ENCODE measurements around the gene EP400.

The EP400 gene

DNA sequence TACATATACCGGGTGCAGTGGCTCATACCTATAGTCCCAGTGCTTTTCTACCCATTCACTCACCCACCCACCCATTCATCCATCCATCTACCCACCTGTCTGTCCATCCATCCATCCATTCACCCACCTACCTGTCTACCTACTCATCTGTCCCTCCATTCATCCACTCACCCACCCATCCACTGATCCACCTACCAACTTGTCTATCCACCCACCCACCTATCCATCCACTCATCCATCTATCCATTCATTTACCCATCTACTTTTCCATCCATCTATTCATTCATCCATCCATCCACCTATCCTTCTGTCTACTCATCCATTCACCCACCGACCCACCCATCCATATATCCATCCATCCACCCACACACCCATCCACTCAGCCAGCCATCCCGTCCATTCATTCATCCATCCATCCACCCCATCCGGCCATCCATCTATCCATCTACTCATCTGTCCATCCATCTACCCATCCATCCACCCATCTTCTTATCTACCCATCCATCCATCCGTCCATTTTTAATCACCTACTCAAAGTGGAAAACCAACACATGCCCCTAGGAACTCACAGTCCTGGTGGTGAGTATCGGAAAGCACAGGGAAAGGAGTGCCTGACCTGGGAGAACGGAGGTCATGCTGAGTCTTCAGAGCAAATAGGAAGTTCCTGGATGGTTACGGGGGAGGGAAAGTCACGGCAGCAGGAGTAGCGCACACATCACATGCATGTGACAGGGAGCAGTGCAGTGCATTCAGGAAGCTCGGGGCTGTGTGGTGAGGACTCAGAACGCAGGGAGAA is 174.4 kb downstream of the EP400 start:
- no peak for DNase-seq
- H3K9me3 ChIP-seq (ENCODE audit: severe bottlenecking): peaks cover 5% of the 10 kb centered on the region
- no peaks in the 10 kb centered on the region for H3K27me3 ChIP-seq (ENCODE audit: insufficient read depth, low read depth, severe bottlenecking)
- H3K27ac ChIP-seq: no peak overlapping the region
- H3K4me3 ChIP-seq (ENCODE audit: low read depth, low read length): no peak overlapping the region
- peaks cover 39% of the 10 kb centered on the region for H3K36me3 ChIP-seq
- TF ChIP-seq, protein P1, sequence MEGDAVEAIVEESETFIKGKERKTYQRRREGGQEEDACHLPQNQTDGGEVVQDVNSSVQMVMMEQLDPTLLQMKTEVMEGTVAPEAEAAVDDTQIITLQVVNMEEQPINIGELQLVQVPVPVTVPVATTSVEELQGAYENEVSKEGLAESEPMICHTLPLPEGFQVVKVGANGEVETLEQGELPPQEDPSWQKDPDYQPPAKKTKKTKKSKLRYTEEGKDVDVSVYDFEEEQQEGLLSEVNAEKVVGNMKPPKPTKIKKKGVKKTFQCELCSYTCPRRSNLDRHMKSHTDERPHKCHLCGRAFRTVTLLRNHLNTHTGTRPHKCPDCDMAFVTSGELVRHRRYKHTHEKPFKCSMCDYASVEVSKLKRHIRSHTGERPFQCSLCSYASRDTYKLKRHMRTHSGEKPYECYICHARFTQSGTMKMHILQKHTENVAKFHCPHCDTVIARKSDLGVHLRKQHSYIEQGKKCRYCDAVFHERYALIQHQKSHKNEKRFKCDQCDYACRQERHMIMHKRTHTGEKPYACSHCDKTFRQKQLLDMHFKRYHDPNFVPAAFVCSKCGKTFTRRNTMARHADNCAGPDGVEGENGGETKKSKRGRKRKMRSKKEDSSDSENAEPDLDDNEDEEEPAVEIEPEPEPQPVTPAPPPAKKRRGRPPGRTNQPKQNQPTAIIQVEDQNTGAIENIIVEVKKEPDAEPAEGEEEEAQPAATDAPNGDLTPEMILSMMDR (IDR thresholded peaks at IDR 0.05; ENCODE audit: low read depth, low read length): no peak

GRCh38 chr12:132124766-132125425 is 175.2 kb downstream of the EP400 start:
- no peak for DNase-seq
- peaks cover 39% of the 10 kb centered on the region for H3K36me3 ChIP-seq
- TF ChIP-seq, protein P1 (IDR thresholded peaks at IDR 0.05; ENCODE audit: low read depth, low read length): no peak
- no peaks in the 10 kb centered on the region for H3K27me3 ChIP-seq (ENCODE audit: insufficient read depth, low read depth, severe bottlenecking)
- H3K27ac ChIP-seq: no peak overlapping the region
- H3K9me3 ChIP-seq (ENCODE audit: severe bottlenecking): peaks cover 5% of the 10 kb centered on the region
- H3K4me3 ChIP-seq (ENCODE audit: low read depth, low read length): no peak overlapping the region

DNA sequence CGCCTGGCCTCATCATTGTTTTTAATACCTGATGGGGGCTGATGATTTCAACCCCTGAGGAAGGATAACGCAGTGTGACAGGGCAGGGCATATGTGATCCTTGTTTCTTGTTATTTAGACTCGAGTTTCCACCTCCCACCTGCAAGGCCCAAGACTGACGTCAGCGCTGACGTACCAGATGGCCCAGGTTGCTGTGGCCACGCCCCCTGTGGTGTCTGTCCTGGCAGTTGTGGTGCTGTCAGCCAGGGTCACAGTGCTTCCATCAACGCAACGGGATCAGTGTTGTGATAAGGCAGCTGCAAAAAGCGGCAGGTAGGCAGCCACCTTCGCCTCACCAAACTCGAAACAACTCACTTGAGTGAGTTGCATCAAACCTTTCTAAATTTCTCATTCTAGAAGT is 176.0 kb downstream of the EP400 start:
- Histone ChIP-seq H3K36me3 (peaks cover 39% of the 10 kb centered on the region), H3K27ac (no peak overlapping the region), H3K4me3 (ENCODE audit: low read depth, low read length) (no peak overlapping the region), H3K9me3 (ENCODE audit: severe bottlenecking) (peaks cover 5% of the 10 kb centered on the region), H3K27me3 (ENCODE audit: insufficient read depth, low read depth, severe bottlenecking) (no peaks in the 10 kb centered on the region)
- TF ChIP-seq, protein P1 (IDR thresholded peaks at IDR 0.05; ENCODE audit: low read depth, low read length): no peak
- no peak for DNase-seq

DNA sequence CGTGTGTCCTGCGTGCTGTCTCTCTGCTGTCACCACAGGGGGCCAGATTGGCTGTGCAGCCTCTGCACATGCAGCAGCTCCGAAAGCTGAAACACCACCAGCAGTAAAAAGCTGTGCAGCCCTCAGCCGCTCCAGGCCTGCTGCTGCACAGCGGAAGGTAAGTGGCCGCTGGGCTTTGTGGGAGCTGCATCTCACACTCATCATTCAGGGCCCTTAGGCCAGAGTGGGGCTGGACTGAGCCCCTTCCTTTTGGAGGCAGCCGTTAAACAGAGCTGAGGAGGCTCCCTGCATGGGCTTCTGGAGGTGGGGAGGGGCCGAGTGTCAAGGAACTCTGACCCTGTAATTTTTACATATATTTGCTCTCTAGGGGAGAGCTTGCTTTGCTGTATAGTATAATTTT is 177.3 kb downstream of the EP400 start:
- H3K27ac ChIP-seq: no peak overlapping the region
- H3K4me3 ChIP-seq (ENCODE audit: low read depth, low read length): no peak overlapping the region
- peaks cover 5% of the 10 kb centered on the region for H3K9me3 ChIP-seq (ENCODE audit: severe bottlenecking)
- H3K27me3 ChIP-seq (ENCODE audit: insufficient read depth, low read depth, severe bottlenecking): no peaks in the 10 kb centered on the region
- peaks cover 37% of the 10 kb centered on the region for H3K36me3 ChIP-seq
- TF ChIP-seq, protein P1 (IDR thresholded peaks at IDR 0.05; ENCODE audit: low read depth, low read length): no peak
- DNase-seq: no peak

GRCh38 chr12:132129007-132129406 is 179.3 kb downstream of the EP400 start:
- H3K4me3 ChIP-seq (ENCODE audit: low read depth, low read length): no peak overlapping the region
- TF ChIP-seq, protein P1 (IDR thresholded peaks at IDR 0.05; ENCODE audit: low read depth, low read length): no peak
- peaks cover 5% of the 10 kb centered on the region for H3K9me3 ChIP-seq (ENCODE audit: severe bottlenecking)
- H3K36me3 ChIP-seq: peaks cover 29% of the 10 kb centered on the region
- no peak for DNase-seq
- no peaks in the 10 kb centered on the region for H3K27me3 ChIP-seq (ENCODE audit: insufficient read depth, low read depth, severe bottlenecking)
- no peak overlapping the region for H3K27ac ChIP-seq
